Measurements from ENCODE around the gene SCT.
"Not testable (repeated sequence)": the region's sequence is repeated elsewhere in the genome, so short reads cannot be mapped to it uniquely, and the experiment has no call there.

Gene SCT

GRCh38 chr11:626475-627307 lies at the start of gene SCT:
TSS of gene SCT (minus strand) at chr11:627181. CDS start at chr11:627143, 38 bp downstream.
- no peak for DNase-seq

GRCh38 chr11:674406-674805 lies 47.4 kb upstream of the SCT start:
- DNase-seq, result no peak

GRCh38 chr11:673866-674265 lies 46.9 kb upstream of the SCT start:
- no peak for DNase-seq

- DNase-seq, result no peak
Measured at GRCh38 chr11:665704-666281, 38.8 kb upstream of the SCT start.

- no peak for DNase-seq
Measured at GRCh38 chr11:665062-665703, 38.2 kb upstream of the SCT start.

GRCh38 chr11:662689-663274 lies 35.8 kb upstream of the SCT start:
- peak; percentile 43 to 55 for DNase-seq

- DNase-seq, result no peak
Measured at GRCh38 chr11:660681-661444, 33.9 kb upstream of the SCT start.

- no peak for DNase-seq
Measured at GRCh38 chr11:660281-660680, 33.3 kb upstream of the SCT start.

- DNase-seq, result no peak
Measured at GRCh38 chr11:659532-660085, 32.6 kb upstream of the SCT start.

GRCh38 chr11:657691-658126 lies 30.7 kb upstream of the SCT start:
- no peak for DNase-seq

GRCh38 chr11:656866-657265 lies 29.9 kb upstream of the SCT start:
- no peak for DNase-seq

GRCh38 chr11:656426-656825 lies 29.4 kb upstream of the SCT start:
- no peak for DNase-seq

GRCh38 chr11:655036-655726 lies 28.2 kb upstream of the SCT start:
- DNase-seq, result no peak

- not testable (repeated sequence) for DNase-seq
Measured at GRCh38 chr11:654444-654843, 27.5 kb upstream of the SCT start.

- DNase-seq, result no peak
Measured at GRCh38 chr11:653837-654236, 26.9 kb upstream of the SCT start.

- peak in 1 of 2 donors; percentile 17 for DNase-seq
Measured at GRCh38 chr11:653136-653535, 26.2 kb upstream of the SCT start.

- no peak for DNase-seq
Measured at GRCh38 chr11:650482-650881, 23.5 kb upstream of the SCT start.

- not testable (repeated sequence) for DNase-seq
Measured at GRCh38 chr11:647672-648158, 20.7 kb upstream of the SCT start.

GRCh38 chr11:646214-646613 lies 19.2 kb upstream of the SCT start:
- DNase-seq, result no peak

GRCh38 chr11:645536-645935 lies 18.6 kb upstream of the SCT start:
- no peak for DNase-seq

GRCh38 chr11:643849-644738 lies 17.1 kb upstream of the SCT start:
- no peak for DNase-seq

Data from CD4-positive, alpha-beta T cell treated with Interleukin-4 for 1 hour (primary cell).